ENCODE measurements around the gene ROCK2.

Gene ROCK2

DNA sequence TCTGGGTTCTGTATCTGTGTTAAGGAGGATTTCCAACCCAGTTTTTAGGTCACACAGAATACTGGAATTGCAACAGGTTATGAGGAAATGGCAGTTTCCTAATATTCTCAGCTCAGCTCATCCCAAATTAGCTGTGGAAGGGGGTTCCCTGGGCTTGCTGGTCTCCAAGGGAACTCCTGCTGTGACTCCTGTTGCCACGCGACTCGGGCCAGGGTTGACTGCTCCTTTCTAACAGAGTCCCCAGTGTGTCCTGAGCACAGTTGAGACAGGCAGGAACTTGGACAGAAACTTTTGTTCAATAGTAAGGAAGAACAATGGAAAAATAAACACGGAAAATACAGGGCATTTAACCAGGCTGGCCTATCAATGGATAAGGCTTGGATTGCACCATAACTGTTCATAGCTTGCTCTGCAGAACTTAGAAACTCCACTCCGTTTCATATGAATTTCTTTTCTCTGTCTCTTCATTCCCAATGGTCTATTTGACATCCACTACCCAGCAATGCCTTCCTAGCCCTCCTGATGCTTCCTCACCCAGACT lies 3.8 kb upstream of the ROCK2 start:
- no peak overlapping the region for H3K4me3 ChIP-seq (ENCODE audit: low read depth, low read length)
- TF ChIP-seq, protein P1, sequence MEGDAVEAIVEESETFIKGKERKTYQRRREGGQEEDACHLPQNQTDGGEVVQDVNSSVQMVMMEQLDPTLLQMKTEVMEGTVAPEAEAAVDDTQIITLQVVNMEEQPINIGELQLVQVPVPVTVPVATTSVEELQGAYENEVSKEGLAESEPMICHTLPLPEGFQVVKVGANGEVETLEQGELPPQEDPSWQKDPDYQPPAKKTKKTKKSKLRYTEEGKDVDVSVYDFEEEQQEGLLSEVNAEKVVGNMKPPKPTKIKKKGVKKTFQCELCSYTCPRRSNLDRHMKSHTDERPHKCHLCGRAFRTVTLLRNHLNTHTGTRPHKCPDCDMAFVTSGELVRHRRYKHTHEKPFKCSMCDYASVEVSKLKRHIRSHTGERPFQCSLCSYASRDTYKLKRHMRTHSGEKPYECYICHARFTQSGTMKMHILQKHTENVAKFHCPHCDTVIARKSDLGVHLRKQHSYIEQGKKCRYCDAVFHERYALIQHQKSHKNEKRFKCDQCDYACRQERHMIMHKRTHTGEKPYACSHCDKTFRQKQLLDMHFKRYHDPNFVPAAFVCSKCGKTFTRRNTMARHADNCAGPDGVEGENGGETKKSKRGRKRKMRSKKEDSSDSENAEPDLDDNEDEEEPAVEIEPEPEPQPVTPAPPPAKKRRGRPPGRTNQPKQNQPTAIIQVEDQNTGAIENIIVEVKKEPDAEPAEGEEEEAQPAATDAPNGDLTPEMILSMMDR (IDR thresholded peaks at IDR 0.05; ENCODE audit: borderline replicate concordance, insufficient read depth, low read depth, low read length) = no peak

- TF ChIP-seq, protein P1 (IDR thresholded peaks at IDR 0.05; ENCODE audit: borderline replicate concordance, insufficient read depth, low read depth, low read length) = no peak
- no peak overlapping the region for H3K4me3 ChIP-seq (ENCODE audit: low read depth, low read length)
Observed at GRCh38 chr2:11347403-11347959, 3.0 kb upstream of the ROCK2 start.

- no peak overlapping the region for H3K4me3 ChIP-seq (ENCODE audit: low read depth, low read length)
- TF ChIP-seq, protein P1 (IDR thresholded peaks at IDR 0.05; ENCODE audit: borderline replicate concordance, insufficient read depth, low read depth, low read length) = no peak
Observed at GRCh38 chr2:11346023-11346482, 1.6 kb upstream of the ROCK2 start.

- TF ChIP-seq, protein P1 (IDR thresholded peaks at IDR 0.05; ENCODE audit: borderline replicate concordance, insufficient read depth, low read depth, low read length) = no peak
- H3K4me3 ChIP-seq (ENCODE audit: low read depth, low read length) = peak overlapping the region; percentile 68
Observed at GRCh38 chr2:11344956-11345677, 681 bp upstream of the ROCK2 start.

GRCh38 chr2:11343650-11344341 lies 640 bp downstream of the ROCK2 start:
- H3K4me3 ChIP-seq (ENCODE audit: low read depth, low read length) = peak overlapping the region; percentile 68
- TF ChIP-seq, protein P1 (IDR thresholded peaks at IDR 0.05; ENCODE audit: borderline replicate concordance, insufficient read depth, low read depth, low read length) = no peak

DNA sequence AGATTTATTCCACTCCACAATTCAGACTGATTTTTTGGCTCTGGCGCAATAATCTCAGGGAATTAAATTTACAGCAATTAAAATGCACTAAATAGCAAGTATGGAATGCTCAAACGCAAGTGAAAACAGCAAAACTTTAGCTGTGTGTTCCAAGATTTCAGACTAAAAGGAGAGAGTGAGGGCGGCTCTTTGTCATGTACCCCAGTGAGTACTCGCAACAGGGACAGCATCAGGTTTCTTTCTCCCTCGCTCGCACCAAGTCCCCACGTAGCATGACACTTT lies 1.1 kb downstream of the ROCK2 start:
- TF ChIP-seq, protein P1 (IDR thresholded peaks at IDR 0.05; ENCODE audit: borderline replicate concordance, insufficient read depth, low read depth, low read length) = no peak

More for the DNA sequence above, 1.1 kb downstream of the ROCK2 start:
- H3K4me3 ChIP-seq (ENCODE audit: low read depth, low read length) = peak overlapping the region; percentile 68
